Skeletal muscle tissue (tissue), 4 donors: ENCODE results near the gene SH3BP2. TPM values are rescaled to one million over a fixed set of nuclear protein-coding genes. Genes with fewer than 3 reads are reported as not detected.
"Not testable (repeated sequence)": the region's sequence is repeated elsewhere in the genome, so short reads cannot be mapped to it uniquely, and the experiment has no call there.

Experiments
- H3K27ac ChIP-seq: one replicate; pipeline ENCODE4 v1.7.0; 2013; ENCODE audit warnings: mild to moderate bottlenecking, low read depth, low read length, inconsistent platforms
- H3K27me3 ChIP-seq, 3 donors: one replicate each; pipeline ENCODE4 v1.7.0; 2013; ENCODE audit warnings: low read length in 3 of 3; ENCODE audit not compliant: control insufficient read depth in 3 of 3, insufficient read depth in 3 of 3
- H3K36me3 ChIP-seq, 3 donors: one replicate each; pipeline ENCODE4 v1.7.0; 2013; ENCODE audit warnings: low read length in 3 of 3; ENCODE audit not compliant: control insufficient read depth in 3 of 3, insufficient read depth in 3 of 3
- H3K4me1 ChIP-seq, 3 donors: one replicate each; pipeline ENCODE4 v1.7.0; 2013; ENCODE audit warnings: low read length in 3 of 3, mild to moderate bottlenecking in 3 of 3; ENCODE audit not compliant: control insufficient read depth in 3 of 3, insufficient read depth in 3 of 3
- H3K4me3 ChIP-seq, 3 donors: one replicate each; pipeline ENCODE4 v1.7.0; 2013; ENCODE audit warnings: low read length in 3 of 3
- H3K9ac ChIP-seq, 3 donors: one replicate each; pipeline ENCODE4 v1.7.0; 2013; ENCODE audit warnings: low read length in 3 of 3, mild to moderate bottlenecking in 3 of 3, moderate library complexity in 2 of 3, low read depth in 1 of 3
- H3K9me3 ChIP-seq, 3 donors: one replicate each; pipeline ENCODE4 v1.7.0; 2013; ENCODE audit warnings: low read length in 3 of 3; ENCODE audit not compliant: control insufficient read depth in 3 of 3
- total RNA-seq: library from RNA; depleted of rRNA; stranded (reverse); fragments of >200 nt; gene quantifications from one replicate; pipeline ENCODE4 v1.2.3, GENCODE V29; 2014
- donor health status: Osteomylitis.

Gene SH3BP2
- total RNA-seq, 1 donor from 2014 or later: 7.8 TPM

GRCh38 chr4:2754848-2755819 is 37.8 kb upstream of the SH3BP2 start:
- Histone ChIP-seq H3K9me3 (no peaks in the 10 kb centered on the region), H3K27ac (peak overlapping the region; percentile 69), H3K9ac (peak overlapping the region; percentile 77 to 87 (median 86)), H3K27me3 (no peaks in the 10 kb centered on the region), H3K36me3 (no peaks in the 10 kb centered on the region), H3K4me3 (peak overlapping the region; percentile 59 to 89 (median 83)), H3K4me1 (peaks cover 14 to 27% (median 17%) of the 10 kb centered on the region in 3 donors)

GRCh38 chr4:2755821-2756690 is 36.8 kb upstream of the SH3BP2 start, which contains the start of gene TNIP2:
TNIP2 (minus strand) TSS chr4:2756336; CDS start chr4:2756289, 47 bp downstream.
- Histone ChIP-seq H3K4me3 (peak within 1 kb of the TSS; percentile 59 to 89 (median 83)), H3K27ac (peak within 1 kb of the TSS; percentile 69), H3K4me1 (peaks cover 10 to 20% (median 12%) of the 10 kb centered on the region in 3 donors), H3K9ac (peak within 1 kb of the TSS; percentile 77 to 87 (median 86)), H3K36me3 (no peaks in the 10 kb centered on the region), H3K27me3 (no peaks in the 10 kb centered on the region), H3K9me3 (no peaks in the 10 kb centered on the region)

GRCh38 chr4:2756691-2757350 is 36.1 kb upstream of the SH3BP2 start:
- Histone ChIP-seq H3K4me3 (peak overlapping the region; percentile 54 to 68 (median 66)), H3K36me3 (no peaks in the 10 kb centered on the region), H3K27ac (peak overlapping the region; percentile 40), H3K9ac (peak overlapping the region; percentile 61 to 62 (median 62)), H3K27me3 (no peaks in the 10 kb centered on the region), H3K9me3 (no peaks in the 10 kb centered on the region), H3K4me1 (peaks cover 10 to 17% (median 12%) of the 10 kb centered on the region in 3 donors)

- Histone ChIP-seq H3K36me3 (no peaks in the 10 kb centered on the region), H3K4me1 (peaks cover 10 to 17% (median 12%) of the 10 kb centered on the region in 3 donors), H3K9ac (no peak overlapping the region), H3K9me3 (no peaks in the 10 kb centered on the region), H3K27ac (no peak overlapping the region), H3K4me3 (no peak overlapping the region), H3K27me3 (no peaks in the 10 kb centered on the region)
These were observed 35.5 kb upstream of the SH3BP2 start for GRCh38 chr4:2757426-2757825.

GRCh38 chr4:2761035-2761923 is 31.6 kb upstream of the SH3BP2 start:
- H3K4me3 ChIP-seq: no peak overlapping the region
- H3K27ac ChIP-seq: no peak overlapping the region
- H3K4me1 ChIP-seq: peaks cover 3 to 10% (median 5%) of the 10 kb centered on the region in 3 donors
- H3K27me3 ChIP-seq: no peaks in the 10 kb centered on the region
- H3K9ac ChIP-seq: no peak overlapping the region
- H3K36me3 ChIP-seq: no peaks in the 10 kb centered on the region
- H3K9me3 ChIP-seq: no peaks in the 10 kb centered on the region

- no peak overlapping the region for H3K9ac ChIP-seq
- H3K9me3 ChIP-seq: no peaks in the 10 kb centered on the region
- no peak overlapping the region for H3K4me3 ChIP-seq
- no peaks in the 10 kb centered on the region for H3K36me3 ChIP-seq
- no peaks in the 10 kb centered on the region for H3K27me3 ChIP-seq
- no peak overlapping the region for H3K27ac ChIP-seq
- H3K4me1 ChIP-seq: peaks cover 0 to 6% (median 3%) of the 10 kb centered on the region in 3 donors
These were observed 30.8 kb upstream of the SH3BP2 start for GRCh38 chr4:2762048-2762447.

GRCh38 chr4:2762486-2763370 is 30.2 kb upstream of the SH3BP2 start:
- H3K4me3 ChIP-seq, H3K4me1 ChIP-seq, H3K36me3 ChIP-seq, H3K27ac ChIP-seq, H3K9ac ChIP-seq, H3K27me3 ChIP-seq, H3K9me3 ChIP-seq: not testable (repeated sequence)

GRCh38 chr4:2763511-2763967 is 29.3 kb upstream of the SH3BP2 start:
- Histone ChIP-seq H3K36me3 (no peaks in the 10 kb centered on the region), H3K4me1 (peaks cover under 1 to 6% (median 3%) of the 10 kb centered on the region in 3 donors), H3K9ac (peak overlapping the region; percentile 51 to 82 (median 67)), H3K27me3 (no peaks in the 10 kb centered on the region), H3K9me3 (no peaks in the 10 kb centered on the region), H3K27ac (no peak overlapping the region), H3K4me3 (peak overlapping the region; percentile 69 to 79 (median 70))
